ENCODE measurements around the gene C2CD3. TPM values are rescaled to one million over a fixed set of nuclear protein-coding genes. Genes with fewer than 3 reads are reported as not detected.

Gene C2CD3
- total and polyA plus RNA-seq, 10 of the 15 experiments (the other 5 are each of a cell fraction or from before 2014, with no cell fraction given): 2.3 to 24.0 (median 16.3) TPM

- WGBS (ENCODE audit: insufficient coverage, insufficient replicate concordance, low lambda C conversion rate, missing lambda C conversion rate): under 1% methylated on average over 41 of the region's 43 CpGs
- in situ Hi-C loops (cut with MboI) (no loop called here), intact Hi-C loops (cut with micrococcal nuclease; ENCODE audit: unreplicated experiment) (loop anchor here (5.0 kb wide), 2 partner anchors 40 to 190 kb away; partner anchors contain the start of genes C2CD3 and PPME1)
- Histone ChIP-seq H3K9me3 (replicated peaks; ENCODE audit: control insufficient read depth, insufficient read depth, low read length) (no peaks in the 10 kb centered on the region), H3K79me2 (ENCODE audit: control insufficient read depth, insufficient read depth, low read length) (peaks cover 46% of the 10 kb centered on the region), H3K4me1 (ENCODE audit: control insufficient read depth, insufficient read depth, low read length) (peaks cover 29% of the 10 kb centered on the region), H3K4me3 (peak within 1 kb of the TSS; percentile 89), H2AFZ (ENCODE audit: control insufficient read depth, low read depth, low read length) (peak within 1 kb of the TSS; percentile 84), H3K9ac (ENCODE audit: control insufficient read depth, insufficient read depth, low read length) (peak within 1 kb of the TSS; percentile 92), H3K4me2 (ENCODE audit: control insufficient read depth, insufficient read depth) (peak within 1 kb of the TSS; percentile 99), H3K36me3 (ENCODE audit: control insufficient read depth in 2 of 2, insufficient read depth in 2 of 2, low read length in 1 of 2) (peaks cover 5 to 9% of the 10 kb centered on the region in 2 experiments; a peak in 3 of 4 replicates), H3K27ac (ENCODE audit: control insufficient read depth, insufficient read depth) (peak within 1 kb of the TSS; percentile 85), H3K27me3 (replicated peaks in 1 of 2; ENCODE audit: control insufficient read depth in 2 of 2, insufficient read depth in 2 of 2, low read length in 1 of 2) (no peaks in the 10 kb centered on the region), H4K20me1 (ENCODE audit: control insufficient read depth, insufficient read depth) (no peaks in the 10 kb centered on the region)
- POLR2A ChIA-PET: interaction anchor here (0.7 to 4.3 kb wide), 14 partner anchors 8 to 467 kb away, joined by 3 to 41 read pairs (median 4); partner anchors contain the start of genes C2CD3, PPME1 and RAB6A
- RAD21 ChIA-PET (ENCODE audit: unreplicated experiment): interaction anchor here (0.6 to 5.1 kb wide), 11 partner anchors 9 to 189 kb away, joined by 3 to 47 read pairs (median 4); partner anchors contain the start of genes C2CD3 and PPME1
- CTCF ChIA-PET: interaction anchor here (1.4 kb wide), 1 partner anchor 36 kb away, joined by 4 read pairs; no protein-coding TSS in a partner anchor
- FAIRE-seq: no peak
- no peak for DNase-seq (ENCODE audit: low read depth, low spot score)
- SMC1A ChIA-PET (ENCODE audit: uncharacterized antibody, unreplicated experiment): interaction anchor here (0.8 to 5.5 kb wide), 8 partner anchors 9 to 203 kb away, joined by 3 to 49 read pairs (median 7); no protein-coding TSS in a partner anchor
- ATAC-seq: peak; percentile 79
- BruUV-seq (replicated peaks): no TSS peak
- TF ChIP-seq NBN (IDR thresholded peaks at IDR 0.05) (0 out of 2 replicates have a peak, but pooled peaks have one; percentile 9), SUZ12 (IDR thresholded peaks at IDR 0.05; ENCODE audit: unreplicated experiment) (no peak), IKZF1 (conservative IDR thresholded peaks at IDR 0.05) (no peak), YY1 (IDR thresholded peaks at IDR 0.05; ENCODE audit: low read depth, low read length) (no peak), ATF2 (IDR thresholded peaks at IDR 0.05; ENCODE audit: low read length) (no peak), ZNF217 (IDR thresholded peaks at IDR 0.05) (no peak), WRNIP1 (IDR thresholded peaks at IDR 0.05; ENCODE audit: borderline replicate concordance, low read depth, low read length) (0 out of 2 replicates have a peak, but pooled peaks have one; percentile 4), ESRRA (IDR thresholded peaks at IDR 0.05; ENCODE audit: low read length) (no peak), ETV6 (conservative IDR thresholded peaks at IDR 0.05 in 1 of 2, IDR thresholded peaks at IDR 0.05 in 1 of 2; ENCODE audit: borderline replicate concordance in 1 of 2, low read depth in 1 of 2) (no peak), EP300 (IDR thresholded peaks at IDR 0.05; ENCODE audit: borderline replicate concordance in 1 of 2, control insufficient read depth in 1 of 2, low read depth in 2 of 2, low read length in 2 of 2) (0 out of 4 replicates have a peak, but pooled peaks of 1 of the 2 experiments have one; percentile 4), NKRF (conservative IDR thresholded peaks at IDR 0.05) (peak; percentile 59), IRF4 (IDR thresholded peaks at IDR 0.05; ENCODE audit: low read depth, low read length) (no peak), SREBF2 (IDR thresholded peaks at IDR 0.05; ENCODE audit: low read length) (no peak), POLR2AphosphoS2 (IDR thresholded peaks at IDR 0.05; ENCODE audit: low read depth, low read length) (peak; percentile 82), GABPA (IDR thresholded peaks at IDR 0.05; ENCODE audit: low read depth) (no peak), CBFB (IDR thresholded peaks at IDR 0.05; ENCODE audit: low read depth) (peak; percentile 14; the same call in 1 of the 2 replicates), CHD4 (IDR thresholded peaks at IDR 0.05) (no peak), GATAD2B (conservative IDR thresholded peaks at IDR 0.05; ENCODE audit: low read depth) (0 out of 2 replicates have a peak, but pooled peaks have one; percentile 1)
Observed at GRCh38 chr11:73982595-73982989, 188.2 kb downstream of the C2CD3 start, which contains the start of gene UCP2. Gene UCP2 (minus strand): TSS chr11:73982843. CDS start chr11:73978378, 4,465 bp downstream.
